Ovary (tissue), 9 donors: ENCODE measurements around the gene CCDC187. TPM values are rescaled to one million over a fixed set of nuclear protein-coding genes. Genes with fewer than 3 reads are reported as not detected.

Source experiments
- DNase-seq, 5 donors: peaks; one replicate each; pipeline ENCODE4 v3.0.0-alpha.2; 2019 to 2020
- H3K27ac ChIP-seq, 2 donors: fragments of 200-600 bp; one replicate each; pipeline versions ENCODE4 v1.5.1 to v1.8.0; 2019 to 2022
- H3K27me3 ChIP-seq: fragments of 200-600 bp; one replicate; pipeline ENCODE4 v1.8.0; 2022
- H3K36me3 ChIP-seq: fragments of 200-600 bp; sonication (generic); one replicate; pipeline ENCODE4 v1.5.1; 2019
- H3K4me1 ChIP-seq: one replicate; pipeline ENCODE4 v1.8.1; 2013; ENCODE audit warnings: mild to moderate bottlenecking, moderate library complexity; ENCODE audit not compliant: insufficient read depth
- H3K4me3 ChIP-seq: fragments of 200-600 bp; sonication (generic); one replicate; pipeline ENCODE4 v1.5.1; 2017
- H3K9me3 ChIP-seq, 2 donors: fragments of 200-600 bp in 1 of 2; sonication (generic) in 1 of 2; one replicate each; pipeline versions ENCODE4 v1.5.1 to v1.8.1; 2013 to 2019; ENCODE audit warnings: mild to moderate bottlenecking in 1 of 2, moderate library complexity in 1 of 2
- EP300 ChIP-seq: sonication (generic); formaldehyde crosslinking; IDR thresholded peaks from one replicate; pipeline ENCODE4 v1.6.1; 2017; ENCODE audit warnings: antibody characterized with exemption
- POLR2A ChIP-seq: fragments of 450-650 bp; IDR thresholded peaks from one replicate; pipeline ENCODE4 v1.6.1; 2017; ENCODE audit warnings: antibody characterized with exemption, mild to moderate bottlenecking, moderate library complexity
- WGBS, 3 donors: extraction: QIAGEN DNeasy Blood & Tissue Kit in 1 of 3; methylation state at CpG; one replicate each; pipeline versions ENCODE4 v1.1.5 to v1.1.7; 2013 to 2017; 5-methylcytosine and 5-hydroxymethylcytosine counted together
- intact Hi-C, 4 donors: fragments of 100-400 bp; cut with DNase I; formaldehyde crosslinking; loops; one replicate each; pipeline versions ENCODE4 v1.11.0 to v1.15.1; 2022 to 2023
- polyA plus RNA-seq, 2 donors: library from polyadenylated mRNA; stranded (reverse); fragments of 200-250 nt in 1 of 2; fragments of 350-450 nt in 1 of 2; fragmentation: Illumina TruSeq in 1 of 2; extraction: RNeasy Lipid Tissue Mini Kit (QIAGEN cat#74804) in 1 of 2; gene quantifications; one replicate each; pipeline ENCODE4 v1.2.3, GENCODE V29; 2013 to 2014
- total RNA-seq, 7 donors: library from RNA; depleted of rRNA in 2 of 7; stranded (reverse); fragments of >200 nt in 2 of 7; fragmentation: NEBNext Ultra II Directional in 3 of 7; extraction: Animal tissue kit (Norgen Biotek cat#: 25700) in 3 of 7; gene quantifications; one replicate each; pipeline versions ENCODE4 v1.1.0 to v1.2.4, GENCODE V29; 2016 to 2023
- TF ChIP-seq, protein P1 (sequence below), 3 donors: fragments of 450-650 bp in 2 of 3; fragments of 200-600 bp in 1 of 3; IDR thresholded peaks; one replicate each; pipeline versions ENCODE4 v1.5.1 to v1.8.0; 2016 to 2022; ENCODE audit warnings: antibody characterized with exemption in 3 of 3, mild to moderate bottlenecking in 1 of 3
- donor health status: DM: no; HTN: no; CAD: no; lungs with moderate emphysema.
- donor health status: DM: no; HTN: no; CAD: no.
- donor health status: Bipolar disorder and iron deficiency.
- donor health status: DM: yes; HTN: yes; CAD: no.
- donor health status: DM: no; HTN: no; CAD: no.
- donor health status: DM: yes; HTN: yes; CAD: no.

Gene CCDC187
- total and polyA plus RNA-seq, 9 donors: 0.02 to 15.7 (median 0.74) TPM; not detected in 1

GRCh38 chr9:136286987-136287379 lies 16.9 kb downstream of the CCDC187 start:
- Histone ChIP-seq H3K4me3 (no peak overlapping the region), H3K27ac (no peak overlapping the region), H3K9me3 (no peaks in the 10 kb centered on the region), H3K4me1 (no peaks in the 10 kb centered on the region), H3K27me3 (no peaks in the 10 kb centered on the region), H3K36me3 (no peaks in the 10 kb centered on the region)
- TF ChIP-seq, protein P1, sequence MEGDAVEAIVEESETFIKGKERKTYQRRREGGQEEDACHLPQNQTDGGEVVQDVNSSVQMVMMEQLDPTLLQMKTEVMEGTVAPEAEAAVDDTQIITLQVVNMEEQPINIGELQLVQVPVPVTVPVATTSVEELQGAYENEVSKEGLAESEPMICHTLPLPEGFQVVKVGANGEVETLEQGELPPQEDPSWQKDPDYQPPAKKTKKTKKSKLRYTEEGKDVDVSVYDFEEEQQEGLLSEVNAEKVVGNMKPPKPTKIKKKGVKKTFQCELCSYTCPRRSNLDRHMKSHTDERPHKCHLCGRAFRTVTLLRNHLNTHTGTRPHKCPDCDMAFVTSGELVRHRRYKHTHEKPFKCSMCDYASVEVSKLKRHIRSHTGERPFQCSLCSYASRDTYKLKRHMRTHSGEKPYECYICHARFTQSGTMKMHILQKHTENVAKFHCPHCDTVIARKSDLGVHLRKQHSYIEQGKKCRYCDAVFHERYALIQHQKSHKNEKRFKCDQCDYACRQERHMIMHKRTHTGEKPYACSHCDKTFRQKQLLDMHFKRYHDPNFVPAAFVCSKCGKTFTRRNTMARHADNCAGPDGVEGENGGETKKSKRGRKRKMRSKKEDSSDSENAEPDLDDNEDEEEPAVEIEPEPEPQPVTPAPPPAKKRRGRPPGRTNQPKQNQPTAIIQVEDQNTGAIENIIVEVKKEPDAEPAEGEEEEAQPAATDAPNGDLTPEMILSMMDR (IDR thresholded peaks at IDR 0.05): no peak
- no peak for TF ChIP-seq EP300
- TF ChIP-seq POLR2A: no peak
- 86 to 89% (median 88%) methylated on average over 13 of the region's 13 CpGs for WGBS, 3 donors
- no peak for DNase-seq
- intact Hi-C loops: loop anchor here in 1 of 4 donors (10.0 kb wide), 3 partner anchors 112 to 492 kb away; partner anchors contain the start of gene UBAC1

GRCh38 chr9:136286359-136286986 lies 17.4 kb downstream of the CCDC187 start:
- no peak for TF ChIP-seq EP300
- TF ChIP-seq, protein P1 (IDR thresholded peaks at IDR 0.05): no peak
- TF ChIP-seq POLR2A: no peak
- no peaks in the 10 kb centered on the region for H3K9me3 ChIP-seq
- intact Hi-C loops: loop anchor here in 1 of 4 donors (10.0 kb wide), 3 partner anchors 112 to 492 kb away; partner anchors contain the start of gene UBAC1
- WGBS, 3 donors: 78 to 89% (median 83%) methylated on average over 28 to 30 of the region's 30 CpGs
- no peaks in the 10 kb centered on the region for H3K4me1 ChIP-seq
- H3K27me3 ChIP-seq: no peaks in the 10 kb centered on the region
- no peak overlapping the region for H3K4me3 ChIP-seq
- no peak overlapping the region for H3K27ac ChIP-seq
- no peak for DNase-seq
- no peaks in the 10 kb centered on the region for H3K36me3 ChIP-seq

- Histone ChIP-seq H3K4me1 (no peaks in the 10 kb centered on the region), H3K4me3 (no peak overlapping the region), H3K36me3 (no peaks in the 10 kb centered on the region), H3K9me3 (no peaks in the 10 kb centered on the region), H3K27ac (no peak overlapping the region), H3K27me3 (no peaks in the 10 kb centered on the region)
- no peak for TF ChIP-seq EP300
- TF ChIP-seq, protein P1 (IDR thresholded peaks at IDR 0.05): no peak
- no peak for TF ChIP-seq POLR2A
- intact Hi-C loops: loop anchor here in 1 of 4 donors (10.0 kb wide), 3 partner anchors 111 to 491 kb away; partner anchors contain the start of gene UBAC1
- no peak for DNase-seq
- WGBS, 3 donors: 66 to 77% (median 73%) methylated on average over 26 to 28 of the region's 28 CpGs
These were observed 18.2 kb downstream of the CCDC187 start for GRCh38 chr9:136285501-136286358.

DNA sequence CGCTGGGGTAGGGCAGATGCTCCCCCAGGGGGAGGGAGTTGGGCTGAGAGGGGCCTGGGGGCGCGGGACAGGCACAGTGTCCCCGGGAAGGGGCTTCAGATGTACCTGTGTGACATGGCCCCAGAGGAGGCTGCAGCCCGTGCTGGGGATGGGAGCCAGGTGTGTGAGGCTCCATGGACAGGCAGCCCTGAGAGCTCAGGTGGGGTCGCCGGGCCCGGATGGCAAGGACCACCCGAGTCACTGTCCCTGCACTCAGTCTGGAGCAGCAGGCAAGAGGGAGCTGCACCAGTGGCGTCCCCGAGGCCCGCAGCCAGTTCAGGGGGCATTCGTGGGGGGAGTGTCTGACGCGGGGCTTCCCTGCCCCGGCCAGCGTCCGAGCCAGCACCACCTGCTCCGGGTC lies 18.9 kb downstream of the CCDC187 start:
- intact Hi-C loops: loop anchor here in 3 of 4 donors (5.0 to 10.0 kb wide), 6 partner anchors 110 to 490 kb away; partner anchors contain the start of gene UBAC1 (in 1 of the 3)
- no peaks in the 10 kb centered on the region for H3K27me3 ChIP-seq
- WGBS, 3 donors: 73 to 84% (median 79%) methylated on average over 19 of the region's 19 CpGs

More for the DNA sequence above, 18.9 kb downstream of the CCDC187 start:
- TF ChIP-seq POLR2A: no peak
- TF ChIP-seq, protein P1 (IDR thresholded peaks at IDR 0.05): no peak
- no peak for TF ChIP-seq EP300
- Histone ChIP-seq H3K36me3 (no peaks in the 10 kb centered on the region), H3K4me1 (no peaks in the 10 kb centered on the region), H3K4me3 (no peak overlapping the region), H3K27ac (no peak overlapping the region), H3K9me3 (no peaks in the 10 kb centered on the region)
- no peak for DNase-seq
